Karpas-422 (cell line): ENCODE measurements around the gene VPS8. TPM values are rescaled to one million over a fixed set of nuclear protein-coding genes. Genes with fewer than 3 reads are reported as not detected.
"Not testable (repeated sequence)": the region's sequence is repeated elsewhere in the genome, so short reads cannot be mapped to it uniquely, and the experiment has no call there.

Experiments
- DNase-seq: peaks from one replicate; pipeline ENCODE4 v3.0.0-alpha.2; 2015
- H2AFZ ChIP-seq: fragments of 200-600 bp; sonication (generic); 2 replicates; pipeline ENCODE4 v1.6.1; 2014; ENCODE audit warnings: antibody characterized with exemption, low read length, mixed read lengths
- H3K27ac ChIP-seq: fragments of 200-600 bp; sonication (generic); 2 replicates; pipeline ENCODE4 v1.5.1; 2014; ENCODE audit warnings: mild to moderate bottlenecking, low read length, moderate library complexity
- H3K27me3 ChIP-seq: fragments of 200-600 bp; sonication (generic); 2 replicates; pipeline ENCODE4 v1.6.1; 2014; ENCODE audit warnings: low read length, mixed read lengths
- H3K36me3 ChIP-seq: fragments of 200-600 bp; sonication (generic); 2 replicates; pipeline ENCODE4 v1.6.1; 2014; ENCODE audit warnings: low read length, mixed read lengths; ENCODE audit not compliant: insufficient read depth
- H3K4me1 ChIP-seq: fragments of 200-600 bp; sonication (generic); 2 replicates; pipeline ENCODE4 v1.6.1; 2014; ENCODE audit warnings: mild to moderate bottlenecking, low read length, mixed read lengths
- H3K4me2 ChIP-seq: fragments of 200-600 bp; sonication (generic); 2 replicates; pipeline ENCODE4 v1.6.1; 2014; ENCODE audit warnings: low read length, low read depth, mild to moderate bottlenecking; ENCODE audit not compliant: poor library complexity, severe bottlenecking
- H3K4me3 ChIP-seq: fragments of 200-600 bp; sonication (generic); 2 replicates; pipeline ENCODE4 v1.5.1; 2014; ENCODE audit warnings: mild to moderate bottlenecking, antibody characterized with exemption, low read length, mixed read lengths
- H3K79me2 ChIP-seq: fragments of 200-600 bp; sonication (generic); 2 replicates; pipeline ENCODE4 v1.6.1; 2014; ENCODE audit warnings: mild to moderate bottlenecking, low read length, mixed read lengths
- H3K9ac ChIP-seq: fragments of 200-600 bp; sonication (generic); 2 replicates; pipeline ENCODE4 v1.6.0; 2014; ENCODE audit warnings: low read length
- H3K9me2 ChIP-seq: fragments of 200-600 bp; sonication (generic), shearing (Covaris generic); replicated peaks from 2 replicates; pipeline ENCODE4 v1.6.0; 2014; ENCODE audit warnings: mild to moderate bottlenecking, low read length, moderate library complexity; ENCODE audit not compliant: insufficient read depth
- H3K9me3 ChIP-seq: fragments of 300-700, 200-600 bp; sonication (generic); 2 replicates; pipeline ENCODE4 v1.6.1; 2014; ENCODE audit warnings: low read length, mixed read lengths
- H4K20me1 ChIP-seq: fragments of 200-600 bp; sonication (generic); 2 replicates; pipeline ENCODE4 v1.6.1; 2014; ENCODE audit warnings: mild to moderate bottlenecking, antibody characterized with exemption, low read length, low read depth; ENCODE audit not compliant: insufficient read depth
- total RNA-seq: library from RNA; depleted of rRNA; stranded (reverse); fragments of >200 nt; shearing (Covaris generic); gene quantifications from 2 replicates; pipeline ENCODE4 v1.2.3, GENCODE V29; 2014; ENCODE audit warnings: low replicate concordance

Gene VPS8
- total RNA-seq, 1 experiment from 2014 or later, result 168 TPM

DNA sequence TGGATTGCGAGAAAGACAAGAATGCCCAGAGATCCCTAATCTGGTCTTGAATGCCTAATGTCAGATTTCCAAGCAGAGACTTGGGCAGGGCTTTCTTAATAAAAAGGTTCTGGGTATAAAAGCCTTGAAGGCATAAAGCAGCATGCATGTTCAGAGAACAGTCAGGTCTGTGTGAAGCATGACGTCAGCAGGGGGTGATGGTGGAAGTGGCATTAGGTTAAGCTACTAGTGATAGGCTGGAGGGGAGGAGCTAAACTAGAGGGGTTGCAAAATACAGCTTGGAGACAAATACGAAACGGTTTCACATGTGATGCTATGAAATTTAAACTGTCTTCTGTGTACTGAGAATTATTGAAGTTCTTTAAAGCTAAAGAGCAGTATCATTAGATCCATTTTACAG is 125.6 kb downstream of the VPS8 start:
- Histone ChIP-seq H2AFZ (no peak overlapping the region), H3K79me2 (no peaks in the 10 kb centered on the region), H3K36me3 (peaks cover 3% of the 10 kb centered on the region; the same call in 1 of the 2 replicates), H3K27ac (no peak overlapping the region), H3K4me1 (peaks cover 6% of the 10 kb centered on the region), H3K9ac (no peak overlapping the region), H3K27me3 (no peaks in the 10 kb centered on the region), H3K9me2 (no peaks in the 10 kb centered on the region), H3K4me3 (no peak overlapping the region), H3K9me3 (no peaks in the 10 kb centered on the region), H3K4me2 (no peak overlapping the region), H4K20me1 (no peaks in the 10 kb centered on the region)
- peak; percentile 49 for DNase-seq

DNA sequence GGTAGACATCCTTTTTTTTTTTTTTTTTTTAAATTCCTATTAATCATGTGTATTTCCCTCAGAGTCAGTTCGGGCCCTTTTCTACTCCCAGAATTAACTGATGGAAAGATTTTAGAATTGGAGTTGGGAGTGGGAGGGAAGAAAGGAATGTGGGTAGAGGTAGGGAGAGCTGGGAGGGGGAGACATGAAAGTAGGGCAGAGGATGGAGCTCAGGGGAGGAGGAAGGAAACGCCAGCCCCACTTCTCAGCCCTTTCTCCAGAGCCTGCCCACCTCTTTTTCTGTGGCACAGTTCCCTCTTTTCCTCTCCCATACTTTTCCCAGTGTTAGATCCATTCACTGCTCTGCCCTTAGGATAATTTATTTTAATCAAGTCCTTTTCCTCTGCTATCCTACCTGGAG is 129.4 kb downstream of the VPS8 start:
- Histone ChIP-seq H3K9me3 (no peaks in the 10 kb centered on the region), H3K27me3 (no peaks in the 10 kb centered on the region), H3K9me2 (no peaks in the 10 kb centered on the region), H3K4me2 (no peak overlapping the region), H3K4me1 (peaks cover 13% of the 10 kb centered on the region), H2AFZ (no peak overlapping the region), H3K79me2 (no peaks in the 10 kb centered on the region), H3K36me3 (peaks cover 17% of the 10 kb centered on the region; the same call in 1 of the 2 replicates), H3K4me3 (no peak overlapping the region), H3K9ac (no peak overlapping the region), H4K20me1 (no peaks in the 10 kb centered on the region), H3K27ac (no peak overlapping the region)
- no peak for DNase-seq

DNA sequence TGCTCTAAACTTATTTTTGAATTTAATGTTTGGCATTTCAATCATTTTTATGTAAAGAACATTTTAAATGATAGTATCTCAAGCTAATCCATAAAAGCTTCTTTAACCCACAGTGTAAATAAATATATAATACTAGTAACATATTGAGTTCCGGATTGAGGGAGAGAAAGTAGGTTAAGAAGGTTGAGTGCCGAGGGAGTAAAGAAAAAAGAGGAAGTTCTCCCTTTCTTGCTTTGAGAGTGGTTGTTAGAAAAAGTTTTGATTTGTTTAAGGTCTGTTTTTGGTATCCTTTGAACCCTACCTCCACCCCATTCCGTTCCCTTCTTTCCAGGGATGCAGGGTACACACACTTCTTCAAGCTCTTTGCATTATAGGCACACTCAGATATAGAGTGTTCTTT is 130.8 kb downstream of the VPS8 start:
- Histone ChIP-seq H3K36me3 (peaks cover 17% of the 10 kb centered on the region; the same call in 1 of the 2 replicates), H3K9me2 (no peaks in the 10 kb centered on the region), H2AFZ (peak overlapping the region; percentile 3; the same call in 1 of the 2 replicates), H4K20me1 (no peaks in the 10 kb centered on the region), H3K9ac (no peak overlapping the region), H3K79me2 (no peaks in the 10 kb centered on the region), H3K4me1 (peaks cover 13% of the 10 kb centered on the region), H3K27ac (no peak overlapping the region), H3K4me2 (peak overlapping the region; percentile 12), H3K27me3 (no peaks in the 10 kb centered on the region), H3K9me3 (no peaks in the 10 kb centered on the region), H3K4me3 (no peak overlapping the region)
- DNase-seq, result peak; percentile 55

DNA sequence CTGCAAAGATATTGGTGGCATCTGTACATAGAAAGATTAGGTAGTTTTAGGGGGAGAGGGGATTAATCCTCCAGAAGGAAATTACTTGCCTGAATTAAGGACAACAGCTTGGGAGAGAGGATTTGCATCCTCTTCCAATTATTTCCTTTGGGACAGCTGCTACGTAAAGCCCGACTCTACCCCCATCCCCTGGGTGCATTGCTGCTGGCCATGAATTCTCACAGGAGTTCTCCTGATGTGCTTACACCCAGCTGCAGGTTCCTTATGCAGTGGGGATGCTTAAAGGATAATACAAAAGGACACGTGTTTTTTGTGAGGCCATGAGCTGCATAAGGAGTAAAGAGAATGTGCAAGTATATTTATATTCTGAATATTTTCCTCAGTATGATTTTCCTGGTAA is 132.3 kb downstream of the VPS8 start:
- no peak overlapping the region for H3K4me2 ChIP-seq
- no peak overlapping the region for H2AFZ ChIP-seq
- no peaks in the 10 kb centered on the region for H3K79me2 ChIP-seq
- no peak overlapping the region for H3K4me3 ChIP-seq
- H3K27me3 ChIP-seq, result no peaks in the 10 kb centered on the region
- no peak for DNase-seq
- no peaks in the 10 kb centered on the region for H3K9me3 ChIP-seq
- H3K36me3 ChIP-seq, result peaks cover 17% of the 10 kb centered on the region; the same call in 1 of the 2 replicates
- no peak overlapping the region for H3K27ac ChIP-seq
- no peaks in the 10 kb centered on the region for H4K20me1 ChIP-seq
- H3K9ac ChIP-seq, result no peak overlapping the region
- peaks cover 13% of the 10 kb centered on the region for H3K4me1 ChIP-seq
- H3K9me2 ChIP-seq, result no peaks in the 10 kb centered on the region

DNA sequence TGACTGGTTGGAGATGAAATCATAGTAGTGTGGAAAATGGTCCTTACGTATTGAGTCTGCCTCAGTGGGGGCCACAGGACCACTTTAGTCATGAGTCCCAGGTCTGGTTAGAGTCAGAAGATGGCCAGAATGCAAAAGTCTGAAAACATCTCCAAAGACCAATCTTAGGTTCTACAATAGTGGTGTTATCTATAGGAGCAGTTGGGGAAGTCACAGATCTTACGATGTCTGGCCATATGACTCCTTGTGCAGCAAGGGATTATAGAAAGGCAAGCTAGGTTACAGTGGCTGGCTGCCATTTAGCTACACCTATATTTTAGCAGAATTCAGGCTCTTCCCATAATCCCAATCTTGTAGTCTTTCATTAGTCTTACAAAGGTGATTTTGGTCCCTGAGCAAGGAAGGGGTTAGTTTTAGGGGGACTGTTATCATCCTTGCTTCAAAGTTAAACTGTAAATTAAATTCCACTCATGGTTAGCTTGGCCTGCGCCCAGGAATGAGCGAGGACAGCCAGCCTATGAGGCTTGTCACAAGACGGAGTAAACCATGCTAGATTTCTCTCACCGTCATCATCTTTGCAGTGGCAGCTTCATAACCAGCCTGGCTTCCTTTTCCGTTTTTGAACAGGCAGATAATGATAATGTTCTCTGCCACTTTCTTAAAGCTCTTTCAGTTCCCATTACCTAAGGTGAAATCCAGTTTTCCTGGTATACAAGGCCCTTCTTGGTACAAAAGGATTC is 134.1 kb downstream of the VPS8 start:
- H3K27me3 ChIP-seq, result no peaks in the 10 kb centered on the region
- no peak overlapping the region for H3K4me3 ChIP-seq
- no peak overlapping the region for H3K27ac ChIP-seq
- H2AFZ ChIP-seq, result no peak overlapping the region
- H3K9me3 ChIP-seq, result no peaks in the 10 kb centered on the region
- no peak overlapping the region for H3K4me2 ChIP-seq
- peaks cover 16% of the 10 kb centered on the region; the same call in 1 of the 2 replicates for H3K36me3 ChIP-seq
- no peak overlapping the region for H3K9ac ChIP-seq
- H3K9me2 ChIP-seq, result no peaks in the 10 kb centered on the region
- H3K79me2 ChIP-seq, result 0 out of 2 replicates have a peak, but pooled peaks cover 3% of the 10 kb centered on the region
- H3K4me1 ChIP-seq, result peaks cover 13% of the 10 kb centered on the region
- no peaks in the 10 kb centered on the region for H4K20me1 ChIP-seq
- DNase-seq, result no peak

DNA sequence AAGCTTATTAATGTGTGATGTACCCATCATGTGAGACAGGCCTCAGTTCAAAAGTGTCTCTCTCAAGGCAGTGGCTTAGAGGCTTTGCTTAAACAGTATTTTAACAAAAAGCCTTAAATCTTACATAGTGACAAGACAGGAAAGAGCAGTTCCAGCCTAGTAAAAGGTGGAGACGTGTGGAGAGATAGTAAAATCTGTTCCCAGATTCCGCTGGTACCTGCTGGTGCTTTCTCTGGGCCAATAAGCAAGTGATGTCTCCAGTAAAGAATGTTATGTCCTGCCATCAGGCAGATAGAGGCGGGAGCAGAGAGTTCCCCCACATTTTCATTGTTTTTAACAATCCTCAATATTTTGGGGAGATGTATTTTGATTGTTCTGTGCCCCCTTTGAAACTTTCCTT is 135.0 kb downstream of the VPS8 start:
- H3K4me3 ChIP-seq, result no peak overlapping the region
- no peak overlapping the region for H3K4me2 ChIP-seq
- no peak overlapping the region for H2AFZ ChIP-seq
- H3K9me3 ChIP-seq, result no peaks in the 10 kb centered on the region
- no peaks in the 10 kb centered on the region for H3K9me2 ChIP-seq
- H4K20me1 ChIP-seq, result no peaks in the 10 kb centered on the region
- 0 out of 2 replicates have a peak, but pooled peaks cover 3% of the 10 kb centered on the region for H3K79me2 ChIP-seq
- H3K9ac ChIP-seq, result no peak overlapping the region
- peaks cover 16% of the 10 kb centered on the region; the same call in 1 of the 2 replicates for H3K36me3 ChIP-seq
- no peak overlapping the region for H3K27ac ChIP-seq
- H3K27me3 ChIP-seq, result no peaks in the 10 kb centered on the region
- H3K4me1 ChIP-seq, result peaks cover 13% of the 10 kb centered on the region
- no peak for DNase-seq

DNA sequence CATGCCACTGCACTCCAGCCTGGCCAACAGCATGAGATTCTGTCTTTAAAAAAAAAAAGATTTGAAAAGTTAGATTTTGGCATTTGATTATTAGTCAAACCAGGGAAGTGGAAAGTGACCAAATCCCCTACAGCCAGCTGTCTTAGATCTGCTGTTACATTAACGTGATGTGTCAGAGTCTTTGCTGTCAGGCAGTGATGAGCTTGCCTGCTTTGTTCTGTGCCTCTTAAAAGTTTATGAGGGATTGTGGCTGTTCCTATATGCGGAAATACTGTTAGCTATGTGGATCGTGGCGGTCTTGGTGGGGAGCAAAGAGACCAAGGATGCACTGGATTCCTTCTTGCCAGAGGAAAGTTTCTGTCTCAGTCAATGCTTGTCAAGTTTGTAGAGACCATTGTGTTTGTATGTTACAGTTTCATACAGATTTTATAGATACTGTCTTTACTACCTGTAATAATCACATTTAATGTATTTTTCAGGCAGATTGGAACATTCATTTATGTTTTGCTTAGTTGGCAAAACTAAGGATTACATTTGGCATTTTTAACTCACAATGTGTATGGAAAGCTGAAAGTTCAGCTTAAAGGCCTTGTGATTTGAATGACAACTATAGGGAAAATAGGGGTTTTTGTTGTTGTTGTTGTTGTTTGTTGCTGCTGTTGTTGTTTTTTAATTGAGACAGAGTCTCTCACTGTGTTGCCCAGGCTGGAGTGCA is 137.4 kb downstream of the VPS8 start:
- Histone ChIP-seq H3K36me3 (peaks cover 7% of the 10 kb centered on the region; the same call in 1 of the 2 replicates), H3K79me2 (0 out of 2 replicates have a peak, but pooled peaks cover 3% of the 10 kb centered on the region), H3K4me2 (no peak overlapping the region), H3K27ac (no peak overlapping the region), H3K9ac (no peak overlapping the region), H3K27me3 (no peaks in the 10 kb centered on the region), H3K9me2 (no peaks in the 10 kb centered on the region), H3K4me3 (no peak overlapping the region), H4K20me1 (no peaks in the 10 kb centered on the region), H3K9me3 (no peaks in the 10 kb centered on the region), H2AFZ (no peak overlapping the region), H3K4me1 (no peaks in the 10 kb centered on the region)
- DNase-seq, result no peak

DNA sequence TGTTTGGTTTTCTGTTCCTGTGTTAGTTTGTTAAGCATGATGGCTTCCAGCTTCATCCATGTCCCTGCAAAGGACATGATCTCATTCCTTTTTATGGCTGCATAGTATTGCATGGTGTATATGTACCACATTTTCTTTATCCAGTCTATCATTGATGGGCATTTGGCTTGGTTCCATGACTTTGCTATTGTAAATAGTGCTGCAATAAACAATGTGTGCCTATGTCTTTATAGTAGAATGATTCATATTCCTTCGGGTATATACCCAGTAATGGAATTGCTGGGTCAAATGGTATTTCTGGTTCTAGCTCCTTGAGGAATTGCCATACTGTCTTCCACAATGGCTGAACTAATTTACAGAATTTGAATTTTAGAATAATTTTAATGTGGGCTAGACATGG is 138.8 kb downstream of the VPS8 start:
- not testable (repeated sequence) for H4K20me1 ChIP-seq, H3K27ac ChIP-seq, H3K36me3 ChIP-seq, H3K27me3 ChIP-seq, H3K9me3 ChIP-seq, H3K9me2 ChIP-seq, H3K79me2 ChIP-seq, H3K4me1 ChIP-seq, H3K9ac ChIP-seq, H3K4me3 ChIP-seq, DNase-seq, H3K4me2 ChIP-seq, H2AFZ ChIP-seq
